RWPE1 (cell line): ENCODE results near the gene PRKN.

Experiments used
- CTCF ChIA-PET: fragments of 350-600 bp; sonication (Branson Sonifier 250); formaldehyde crosslinking; extraction: SDS; loops from one replicate; lab custom pipeline; 2021; lab: Yijun Ruan, JAX
- POLR2A ChIA-PET: fragments of 400-600 bp; formaldehyde crosslinking; extraction: SDS; loops from one replicate; lab custom pipeline; 2020; ENCODE audit warnings: antibody characterized with exemption; ENCODE audit not compliant: low non-redundant PET; lab: Yijun Ruan, JAX
- DNase-seq: peaks from one replicate; pipeline ENCODE4 v3.0.0; 2012; ENCODE audit warnings: low spot score
- H3K27ac ChIP-seq: fragments of 450-650 bp; 2 replicates; pipeline ENCODE4 v1.5.1; 2017
- TF ChIP-seq, protein P1 (sequence below): fragments of 450-650 bp; conservative IDR thresholded peaks from 2 replicates; pipeline ENCODE4 v1.5.1; 2017; ENCODE audit warnings: low read depth, mild to moderate bottlenecking

Gene PRKN

GRCh38 chr6:162082520-162082919 lies 645.0 kb downstream of the PRKN start:
- ChIA-PET CTCF (no interaction called here), POLR2A (no interaction called here)
- H3K27ac ChIP-seq: no peak overlapping the region
- TF ChIP-seq, protein P1, sequence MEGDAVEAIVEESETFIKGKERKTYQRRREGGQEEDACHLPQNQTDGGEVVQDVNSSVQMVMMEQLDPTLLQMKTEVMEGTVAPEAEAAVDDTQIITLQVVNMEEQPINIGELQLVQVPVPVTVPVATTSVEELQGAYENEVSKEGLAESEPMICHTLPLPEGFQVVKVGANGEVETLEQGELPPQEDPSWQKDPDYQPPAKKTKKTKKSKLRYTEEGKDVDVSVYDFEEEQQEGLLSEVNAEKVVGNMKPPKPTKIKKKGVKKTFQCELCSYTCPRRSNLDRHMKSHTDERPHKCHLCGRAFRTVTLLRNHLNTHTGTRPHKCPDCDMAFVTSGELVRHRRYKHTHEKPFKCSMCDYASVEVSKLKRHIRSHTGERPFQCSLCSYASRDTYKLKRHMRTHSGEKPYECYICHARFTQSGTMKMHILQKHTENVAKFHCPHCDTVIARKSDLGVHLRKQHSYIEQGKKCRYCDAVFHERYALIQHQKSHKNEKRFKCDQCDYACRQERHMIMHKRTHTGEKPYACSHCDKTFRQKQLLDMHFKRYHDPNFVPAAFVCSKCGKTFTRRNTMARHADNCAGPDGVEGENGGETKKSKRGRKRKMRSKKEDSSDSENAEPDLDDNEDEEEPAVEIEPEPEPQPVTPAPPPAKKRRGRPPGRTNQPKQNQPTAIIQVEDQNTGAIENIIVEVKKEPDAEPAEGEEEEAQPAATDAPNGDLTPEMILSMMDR: no peak
- no peak for DNase-seq

- H3K27ac ChIP-seq: no peak overlapping the region
- POLR2A ChIA-PET: no interaction called here
- CTCF ChIA-PET: no interaction called here
- TF ChIP-seq, protein P1: no peak
- DNase-seq: no peak
Measured at GRCh38 chr6:162078667-162079066, 648.9 kb downstream of the PRKN start.

GRCh38 chr6:162078126-162078525 lies 649.4 kb downstream of the PRKN start:
- ChIA-PET POLR2A (no interaction called here), CTCF (no interaction called here)
- no peak for DNase-seq
- TF ChIP-seq, protein P1: no peak
- H3K27ac ChIP-seq: no peak overlapping the region

DNA sequence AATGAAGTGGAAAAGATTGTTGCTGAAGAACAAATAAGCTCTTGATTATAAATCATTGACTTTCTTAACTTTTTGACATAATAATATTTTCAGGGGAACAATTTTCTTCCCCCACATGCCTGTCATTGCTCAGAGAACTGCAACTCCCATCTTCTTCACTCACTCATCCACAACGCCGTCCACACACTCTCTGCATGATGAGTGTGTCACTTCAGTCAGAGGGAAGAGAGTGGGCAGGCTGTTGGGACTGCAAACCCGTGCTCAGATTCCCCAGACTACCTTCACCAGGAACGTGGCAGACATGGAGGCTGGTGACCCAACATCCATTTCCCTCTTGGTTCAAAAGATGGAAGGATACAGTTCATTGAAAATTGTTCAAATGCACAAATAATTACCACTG lies 650.8 kb downstream of the PRKN start:
- DNase-seq: no peak
- TF ChIP-seq, protein P1: no peak
- CTCF ChIA-PET: no interaction called here
- no peak overlapping the region for H3K27ac ChIP-seq
- POLR2A ChIA-PET: no interaction called here

GRCh38 chr6:162074641-162075275 lies 652.8 kb downstream of the PRKN start:
- no peak for DNase-seq
- TF ChIP-seq, protein P1: no peak
- H3K27ac ChIP-seq: no peak overlapping the region
- ChIA-PET POLR2A (no interaction called here), CTCF (no interaction called here)

DNA sequence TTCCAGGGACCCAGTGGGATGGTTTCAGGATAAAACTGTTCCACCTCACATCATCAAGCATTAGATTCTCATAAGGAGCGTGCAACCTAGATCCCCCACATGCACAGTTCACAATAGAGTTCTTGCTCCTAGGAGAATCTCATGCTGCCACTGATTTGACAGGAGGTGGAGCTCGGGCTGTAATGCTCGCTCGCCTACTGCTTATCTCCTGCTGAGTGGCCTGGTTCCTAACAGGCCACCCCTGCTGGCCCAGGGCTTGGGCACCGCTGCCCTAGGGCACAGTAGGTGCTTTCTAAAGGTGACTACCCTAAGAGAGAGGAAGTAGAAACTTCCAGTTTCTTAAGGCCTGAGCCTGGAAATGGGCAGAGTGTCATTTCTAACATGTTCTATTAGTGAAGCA lies 656.9 kb downstream of the PRKN start:
- no peak overlapping the region for H3K27ac ChIP-seq
- CTCF ChIA-PET: no interaction called here
- POLR2A ChIA-PET: no interaction called here
- TF ChIP-seq, protein P1: no peak
- DNase-seq: no peak
